PC-3 (cell line): ENCODE measurements around the gene TMEM98. TPM values are rescaled to one million over a fixed set of nuclear protein-coding genes. Genes with fewer than 3 reads are reported as not detected.
"Not testable (repeated sequence)": the region's sequence is repeated elsewhere in the genome, so short reads cannot be mapped to it uniquely, and the experiment has no call there.

ENCODE experiments used
- ATAC-seq: fragments of 200-7000 bp; cut with Tn5 transposase; 2 replicates; pipeline ENCODE4 v1.9.1; 2020; ENCODE audit warnings: mild to moderate bottlenecking, moderate library complexity
- BruUV-seq: library from RNA; stranded (reverse); fragments of 400-500 nt; replicated peaks from 2 replicates; lab custom pipeline; 2021; lab: Mats Ljungman, UMichigan
- CTCF ChIA-PET: fragments of 300-600 bp; sonication (Branson Sonifier 250); formaldehyde crosslinking; loops from one replicate; lab custom pipeline; 2022; ENCODE audit warnings: antibody characterized with exemption; lab: Charles Lee
- POLR2A ChIA-PET: fragments of 300-600 bp; sonication (Branson Sonifier 250); formaldehyde crosslinking; loops from one replicate; lab custom pipeline; 2022; ENCODE audit warnings: antibody characterized with exemption; ENCODE audit not compliant: unreplicated experiment; lab: Charles Lee
- DNase-seq: peaks from one replicate; pipeline ENCODE4 v3.0.0-alpha.2; 2015
- H2AFZ ChIP-seq: fragments of 300-600 bp; sonication (generic); 2 replicates; pipeline ENCODE4 v1.6.0; 2016; ENCODE audit warnings: antibody characterized with exemption, low read length
- H3F3A ChIP-seq: fragments of 300-600 bp; sonication (generic); one replicate; pipeline ENCODE4 v1.6.0; 2017; ENCODE audit warnings: antibody characterized with exemption, low read length, control low read depth, mild to moderate bottlenecking; ENCODE audit not compliant: unreplicated experiment
- H3K27ac ChIP-seq: fragments of 300-600 bp; sonication (generic); 2 replicates; pipeline ENCODE4 v1.5.1; 2016; ENCODE audit warnings: mild to moderate bottlenecking, low read length
- H3K27me3 ChIP-seq: fragments of 300-600 bp; sonication (generic); 2 replicates; pipeline ENCODE4 v1.6.1; 2016; ENCODE audit warnings: low read length, mixed read lengths
- H3K36me3 ChIP-seq: fragments of 300-600 bp; sonication (generic); 2 replicates; pipeline ENCODE4 v1.6.1; 2016; ENCODE audit warnings: low read depth, mixed run types, low read length, mixed read lengths
- H3K4me1 ChIP-seq: fragments of 300-600 bp; sonication (generic); 2 replicates; pipeline ENCODE4 v1.5.1; 2016; ENCODE audit warnings: low read length; ENCODE audit not compliant: insufficient read depth
- H3K4me2 ChIP-seq: fragments of 300-600 bp; sonication (generic); 2 replicates; pipeline ENCODE4 v1.6.0; 2016; ENCODE audit warnings: low read length
- H3K4me3 ChIP-seq: fragments of 300-600 bp; sonication (generic); 2 replicates; pipeline ENCODE4 v1.5.1; 2016; ENCODE audit warnings: mild to moderate bottlenecking, low read length, mixed read lengths
- H3K79me2 ChIP-seq: fragments of 300-600 bp; sonication (generic); 2 replicates; pipeline ENCODE4 v1.6.1; 2017; ENCODE audit warnings: low read length, mixed read lengths
- H3K9ac ChIP-seq: fragments of 300-600 bp; sonication (generic); 2 replicates; pipeline ENCODE4 v1.6.0; 2016; ENCODE audit warnings: mild to moderate bottlenecking, low read length
- H3K9me2 ChIP-seq: fragments of 300-600 bp; sonication (generic); replicated peaks from 2 replicates; pipeline ENCODE4 v1.6.1; 2016; ENCODE audit warnings: mixed run types, low read length, mixed read lengths
- H3K9me3 ChIP-seq: fragments of 300-600 bp; sonication (generic); 2 replicates; pipeline ENCODE4 v1.6.1; 2016; ENCODE audit warnings: low read length, mixed read lengths
- H4K20me1 ChIP-seq: fragments of 300-600 bp; sonication (generic); 2 replicates; pipeline ENCODE4 v1.6.1; 2016; ENCODE audit warnings: low read length, mixed read lengths
- CTCF ChIP-seq: fragments of 300-600 bp; sonication (generic); conservative IDR thresholded peaks from 2 replicates; pipeline ENCODE4 v1.5.1; 2017; ENCODE audit warnings: antibody characterized with exemption, low read depth, mild to moderate bottlenecking, low read length
- EZH2 ChIP-seq: fragments of 300-600 bp; sonication (generic); IDR thresholded peaks from one replicate; pipeline ENCODE4 v1.6.1; 2017; ENCODE audit warnings: antibody characterized with exemption, mild to moderate bottlenecking, low read length; ENCODE audit not compliant: unreplicated experiment
- EZH2phosphoT487 ChIP-seq: fragments of 300-600 bp; sonication (generic); IDR thresholded peaks from 2 replicates; pipeline ENCODE4 v1.6.1; 2018; ENCODE audit warnings: mild to moderate bottlenecking, antibody characterized with exemption, low read length, borderline replicate concordance
- intact Hi-C: fragments of 100-400 bp; cut with micrococcal nuclease; formaldehyde crosslinking; loops from 2 replicates; pipeline ENCODE4 v1.9.0; 2023
- total RNA-seq: library from RNA; depleted of rRNA; stranded (reverse); fragments of >200 nt; gene quantifications from 2 replicates; pipeline ENCODE4 v1.2.3, GENCODE V29; 2014

Gene TMEM98
- total RNA-seq, 1 experiment from 2014 or later, result 59.4 TPM

GRCh38 chr17:32947736-32948135, 19.8 kb downstream of the TMEM98 start:
- H2AFZ ChIP-seq, result no peak overlapping the region
- H3K9me2 ChIP-seq, result no peaks in the 10 kb centered on the region
- H3K9ac ChIP-seq, result no peak overlapping the region
- H3K4me2 ChIP-seq, result no peak overlapping the region
- intact Hi-C loops, result no loop called here
- no peaks in the 10 kb centered on the region for H3F3A ChIP-seq
- H4K20me1 ChIP-seq, result no peaks in the 10 kb centered on the region
- ChIA-PET POLR2A (no interaction called here), CTCF (no interaction called here)
- no peaks in the 10 kb centered on the region for H3K36me3 ChIP-seq
- peaks cover 16% of the 10 kb centered on the region for H3K4me1 ChIP-seq
- no peaks in the 10 kb centered on the region for H3K79me2 ChIP-seq
- TF ChIP-seq CTCF (no peak), EZH2 (no peak), EZH2phosphoT487 (no peak)
- ATAC-seq (no peak), DNase-seq (no peak)
- H3K9me3 ChIP-seq, result no peaks in the 10 kb centered on the region
- no peak overlapping the region for H3K27ac ChIP-seq
- no peak overlapping the region for H3K4me3 ChIP-seq
- H3K27me3 ChIP-seq, result no peaks in the 10 kb centered on the region
- no TSS peak for BruUV-seq

- no peaks in the 10 kb centered on the region for H3K9me2 ChIP-seq
- H3K79me2 ChIP-seq, result no peaks in the 10 kb centered on the region
- H3K9ac ChIP-seq, result no peak overlapping the region
- H3K36me3 ChIP-seq, result no peaks in the 10 kb centered on the region
- peaks cover 12% of the 10 kb centered on the region for H3K4me1 ChIP-seq
- no peak for TF ChIP-seq EZH2phosphoT487
- TF ChIP-seq EZH2, result no peak
- no peak for TF ChIP-seq CTCF
- BruUV-seq, result no TSS peak
- no peak for ATAC-seq
- POLR2A ChIA-PET, result no interaction called here
- intact Hi-C loops, result no loop called here
- no peaks in the 10 kb centered on the region for H3K9me3 ChIP-seq
- no peak overlapping the region for H3K4me2 ChIP-seq
- H4K20me1 ChIP-seq, result no peaks in the 10 kb centered on the region
- no peak overlapping the region for H2AFZ ChIP-seq
- no peak for DNase-seq
- H3F3A ChIP-seq, result no peaks in the 10 kb centered on the region
- CTCF ChIA-PET, result no interaction called here
- H3K27ac ChIP-seq, result no peak overlapping the region
- no peaks in the 10 kb centered on the region for H3K27me3 ChIP-seq
- no peak overlapping the region for H3K4me3 ChIP-seq
Observed at GRCh38 chr17:32949181-32949580, 21.2 kb downstream of the TMEM98 start.

- BruUV-seq, H3K4me3 ChIP-seq, H2AFZ ChIP-seq, H4K20me1 ChIP-seq, H3K4me1 ChIP-seq, H3K36me3 ChIP-seq, H3K9me3 ChIP-seq, DNase-seq, H3K9ac ChIP-seq, H3K27ac ChIP-seq, intact Hi-C loops, H3F3A ChIP-seq, POLR2A ChIA-PET, H3K79me2 ChIP-seq, CTCF ChIA-PET, H3K4me2 ChIP-seq, H3K9me2 ChIP-seq, H3K27me3 ChIP-seq, ATAC-seq: not testable (repeated sequence)
Observed at GRCh38 chr17:32952491-32952890, 24.5 kb downstream of the TMEM98 start.
